ENCODE results near the gene CABP4.

The CABP4 gene

GRCh38 chr11:67505605-67506396 lies 50.6 kb downstream of the CABP4 start:
- H3K27ac ChIP-seq: peak overlapping the region; percentile 98
- peak; percentile 95 for DNase-seq (ENCODE audit: low read depth, low spot score)

GRCh38 chr11:67506426-67507051 lies 51.4 kb downstream of the CABP4 start:
- no peak for DNase-seq (ENCODE audit: low read depth, low spot score)
- peak overlapping the region; percentile 98 for H3K27ac ChIP-seq

GRCh38 chr11:67507242-67507863 lies 52.2 kb downstream of the CABP4 start:
- H3K27ac ChIP-seq: peak overlapping the region; percentile 98
- DNase-seq (ENCODE audit: low read depth, low spot score): no peak

GRCh38 chr11:67507864-67508485 lies 52.8 kb downstream of the CABP4 start, which contains the start of gene CDK2AP2:
TSS of gene CDK2AP2 (minus strand) at chr11:67508162. CDS start at chr11:67508082, 80 bp downstream.
- peak within 1 kb of the TSS; percentile 98 for H3K27ac ChIP-seq
- peak; percentile 99 for DNase-seq (ENCODE audit: low read depth, low spot score)

GRCh38 chr11:67508486-67509121 lies 53.5 kb downstream of the CABP4 start:
- peak; percentile 73 for DNase-seq (ENCODE audit: low read depth, low spot score)
- H3K27ac ChIP-seq: peak overlapping the region; percentile 98

- H3K27ac ChIP-seq: no peak overlapping the region
- no peak for DNase-seq (ENCODE audit: low read depth, low spot score)
Observed at GRCh38 chr11:67510023-67510345, 54.8 kb downstream of the CABP4 start.
